HG03558 (cell line): ENCODE measurements around the gene RBM20.

Source experiments
- ATAC-seq: cut with Tn5 transposase; IDR thresholded peaks from one replicate; pipeline ENCODE4 v1.9.1; 2021; ENCODE audit warnings: moderate number of reproducible peaks; ENCODE audit not compliant: unreplicated experiment; ENCODE audit errors: extremely low read depth

The RBM20 gene

GRCh38 chr10:110668443-110668842 is 24.3 kb downstream of the RBM20 start:
- ATAC-seq = no peak

DNA sequence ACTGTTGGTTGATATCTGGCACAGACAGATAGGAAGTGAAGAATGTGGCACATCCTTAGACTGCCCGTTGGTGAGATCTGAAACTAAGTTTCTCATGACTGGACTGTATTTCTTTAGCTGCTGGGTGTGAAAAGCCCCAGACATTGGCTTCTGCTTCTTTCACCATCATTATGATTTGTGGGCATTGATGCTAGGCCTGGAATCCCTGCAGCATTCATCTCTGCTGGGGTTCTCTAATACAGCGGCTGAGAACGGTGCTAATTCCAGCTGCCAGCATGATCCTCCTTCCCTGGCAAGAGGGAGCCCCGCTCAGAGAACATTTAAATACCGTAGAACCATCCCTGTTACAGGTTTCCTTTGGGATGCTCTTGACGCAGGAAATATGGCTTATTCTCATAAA is 26.2 kb downstream of the RBM20 start:
- no peak for ATAC-seq

- ATAC-seq = peak; percentile 81
Measured at GRCh38 chr10:110671788-110672579, 27.8 kb downstream of the RBM20 start.

- ATAC-seq = peak; percentile 10
Measured at GRCh38 chr10:110672580-110672919, 28.4 kb downstream of the RBM20 start.

GRCh38 chr10:110676016-110676415 is 31.9 kb downstream of the RBM20 start:
- no peak for ATAC-seq

DNA sequence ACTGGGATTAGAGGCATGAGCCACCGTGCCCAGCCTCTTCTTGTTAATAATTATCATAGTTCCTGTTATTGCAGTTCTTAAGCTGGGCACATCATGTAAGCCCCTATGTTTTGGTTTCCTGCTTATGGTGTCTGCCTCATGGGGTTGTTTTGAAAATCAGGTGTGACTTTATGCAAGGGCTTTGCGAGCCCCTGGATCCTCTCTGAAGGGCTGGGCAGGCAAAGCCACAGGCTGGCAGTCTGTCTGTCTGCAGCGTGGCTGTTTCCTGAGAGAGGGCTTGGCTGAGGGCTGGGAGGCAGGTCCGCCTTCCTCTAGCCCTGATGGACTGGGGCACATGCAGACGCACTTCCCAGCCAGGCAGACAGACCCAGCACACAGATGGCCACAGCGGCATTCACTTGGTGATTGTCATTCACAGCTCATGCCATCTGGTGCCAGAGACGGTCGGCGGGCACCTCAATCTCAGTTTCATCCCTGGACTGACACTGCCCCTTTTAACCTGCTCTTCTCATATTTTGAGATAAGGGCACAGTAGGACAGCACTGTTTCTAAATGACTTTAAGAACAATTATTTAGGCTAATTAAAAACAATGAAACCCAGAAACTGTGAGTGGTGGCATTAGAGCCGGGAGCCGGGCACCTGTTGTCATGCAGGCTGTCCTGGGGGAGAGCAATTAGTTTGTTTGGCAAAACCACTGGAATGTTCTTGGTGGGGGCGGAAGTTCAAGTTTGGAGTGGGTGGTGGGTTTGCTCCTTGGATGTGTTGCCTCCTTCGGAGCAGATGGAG is 35.5 kb downstream of the RBM20 start:
- ATAC-seq = no peak

GRCh38 chr10:110680273-110681020 is 36.3 kb downstream of the RBM20 start:
- no peak for ATAC-seq

DNA sequence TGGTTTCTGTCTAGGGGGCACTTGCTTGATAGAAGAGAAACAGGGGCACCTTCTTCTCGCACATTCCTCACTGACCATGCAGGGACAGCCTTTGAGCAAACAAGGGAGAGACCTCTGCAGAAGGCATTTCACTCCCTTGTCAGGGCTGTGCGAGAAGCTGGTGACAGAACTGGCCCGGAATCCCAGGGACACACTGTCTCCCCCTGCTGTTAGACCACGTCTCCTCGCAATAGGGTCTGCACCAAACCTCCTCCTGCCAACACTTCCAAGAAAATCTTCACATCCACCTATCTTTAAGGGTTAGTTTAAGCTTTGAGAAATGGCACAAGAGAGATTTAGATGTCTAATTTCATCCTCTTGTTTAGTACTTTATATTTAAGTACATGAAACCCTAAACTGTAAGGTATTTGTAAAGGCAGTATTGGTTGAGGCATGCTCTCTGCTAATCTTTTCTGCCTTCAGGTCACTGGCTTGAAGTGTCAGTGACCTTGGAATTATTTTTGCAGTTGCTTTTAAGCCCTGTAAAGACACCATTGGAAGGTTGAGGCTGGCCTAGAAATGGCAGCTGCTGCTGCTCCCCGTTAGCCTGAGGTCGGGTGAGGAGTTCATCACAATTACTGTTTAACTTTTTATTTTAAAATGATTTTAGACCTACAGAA is 37.0 kb downstream of the RBM20 start:
- no peak for ATAC-seq

GRCh38 chr10:110682348-110682747 is 38.2 kb downstream of the RBM20 start:
- no peak for ATAC-seq

GRCh38 chr10:110684800-110685446 is 40.8 kb downstream of the RBM20 start:
- no peak for ATAC-seq

GRCh38 chr10:110686047-110686446 is 41.9 kb downstream of the RBM20 start:
- no peak for ATAC-seq

- ATAC-seq = no peak
Measured at GRCh38 chr10:110686949-110687348, 42.8 kb downstream of the RBM20 start.

- no peak for ATAC-seq
Measured at GRCh38 chr10:110687400-110687799, 43.3 kb downstream of the RBM20 start.

- no peak for ATAC-seq
Measured at GRCh38 chr10:110691139-110691538, 47.0 kb downstream of the RBM20 start.

DNA sequence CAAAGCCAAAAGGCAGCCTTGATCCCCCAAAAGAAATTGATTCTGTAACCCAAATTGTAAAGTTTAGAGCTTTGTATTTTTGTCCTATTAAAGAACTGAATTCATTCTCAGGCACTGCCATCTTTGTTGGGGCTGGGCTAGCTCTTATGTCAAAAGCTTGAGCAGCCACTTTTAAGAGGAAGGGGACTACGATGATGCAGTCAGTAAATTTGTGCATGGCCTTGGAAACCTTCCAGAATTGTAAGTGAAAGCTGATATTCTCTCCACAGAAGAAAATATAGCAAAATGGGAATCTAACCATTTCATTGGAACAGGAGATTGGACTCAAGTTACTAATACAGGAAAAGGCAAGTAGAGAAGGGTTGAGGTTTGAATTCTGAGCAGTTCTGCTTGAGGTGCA is 50.1 kb downstream of the RBM20 start:
- no peak for ATAC-seq

DNA sequence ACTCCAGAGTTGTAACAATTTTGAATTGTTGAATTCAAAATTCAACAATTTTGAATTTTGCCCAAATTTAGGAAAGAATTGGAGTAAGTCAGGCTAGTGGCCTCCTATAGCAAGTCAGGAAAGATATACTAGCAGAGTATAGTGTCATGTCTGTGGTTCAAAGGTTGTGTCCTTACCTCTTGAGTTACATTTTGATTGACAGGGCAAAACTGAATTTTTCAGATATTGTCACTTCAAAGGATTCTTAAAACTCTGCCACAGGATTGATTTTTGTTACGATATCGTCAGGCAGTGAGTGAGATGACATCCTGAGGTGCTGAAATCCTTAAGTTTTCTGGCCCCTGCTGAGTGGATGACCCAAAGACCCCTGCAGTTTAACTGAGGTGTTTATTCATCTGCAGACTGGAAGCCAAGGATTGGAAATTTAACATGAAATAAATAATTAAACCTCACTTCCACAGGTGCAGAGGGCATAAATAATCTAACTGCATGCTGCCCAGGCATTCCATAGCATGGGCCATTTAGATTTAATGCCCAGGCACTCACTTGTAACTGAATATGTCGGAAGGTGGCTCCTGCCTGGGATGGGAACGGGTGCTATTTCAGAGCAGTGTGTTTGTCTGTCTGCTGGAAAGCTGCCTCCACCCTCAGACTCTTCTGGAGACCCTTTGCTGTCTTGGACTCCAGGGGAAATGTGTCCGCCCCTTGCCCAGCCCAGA is 50.8 kb downstream of the RBM20 start:
- no peak for ATAC-seq

GRCh38 chr10:110695539-110695886 is 51.4 kb downstream of the RBM20 start:
- no peak for ATAC-seq

- ATAC-seq = no peak
Measured at GRCh38 chr10:110696436-110696835, 52.3 kb downstream of the RBM20 start.

GRCh38 chr10:110698340-110698739 is 54.2 kb downstream of the RBM20 start:
- ATAC-seq = no peak
